ENCODE results near the gene TAP2.
A peak's percentile ranks its signal among the peaks of the same experiment; 100 is the strongest.
"Not testable (repeated sequence)": the region's sequence is repeated elsewhere in the genome, so short reads cannot be mapped to it uniquely, and the experiment has no call there.

Gene TAP2

GRCh38 chr6:32882879-32883250 lies 44.3 kb upstream of the TAP2 start:
- TF ChIP-seq CTCF (IDR thresholded peaks at IDR 0.05; ENCODE audit: low read depth, low read length, missing control alignments), result no peak
- H3K36me3 ChIP-seq (replicated peaks), result no peaks in the 10 kb centered on the region
- DNase-seq, result peak; percentile 72
- no peak overlapping the region for H3K4me3 ChIP-seq (ENCODE audit: low read depth, low read length)
- peaks cover 3% of the 10 kb centered on the region for H3K27me3 ChIP-seq (replicated peaks)
- peak overlapping the region; percentile 49 for H3K27ac ChIP-seq
- in situ Hi-C loops (cut with HindIII; ENCODE audit: low pct_ligation_motif_present, low sequenced_read_pairs), result no loop called here

- DNase-seq; H3K27ac ChIP-seq; H3K4me3 ChIP-seq (ENCODE audit: low read depth, low read length); H3K27me3 ChIP-seq (replicated peaks); in situ Hi-C loops (cut with HindIII; ENCODE audit: low pct_ligation_motif_present, low sequenced_read_pairs); H3K36me3 ChIP-seq (replicated peaks): not testable (repeated sequence)
Observed at GRCh38 chr6:32880962-32881361, 42.4 kb upstream of the TAP2 start.

- Histone ChIP-seq H3K27ac (no peak overlapping the region), H3K27me3 (replicated peaks) (peaks cover 14% of the 10 kb centered on the region), H3K36me3 (replicated peaks) (no peaks in the 10 kb centered on the region), H3K4me3 (ENCODE audit: low read depth, low read length) (no peak overlapping the region)
- no peak for TF ChIP-seq CTCF (IDR thresholded peaks at IDR 0.05; ENCODE audit: low read depth, low read length, missing control alignments)
- in situ Hi-C loops (cut with HindIII; ENCODE audit: low pct_ligation_motif_present, low sequenced_read_pairs), result no loop called here
- no peak for DNase-seq
Observed at GRCh38 chr6:32879691-32880090, 41.2 kb upstream of the TAP2 start.

- in situ Hi-C loops (cut with HindIII; ENCODE audit: low pct_ligation_motif_present, low sequenced_read_pairs), result no loop called here
- Histone ChIP-seq H3K27me3 (replicated peaks) (peaks cover 16% of the 10 kb centered on the region), H3K27ac (no peak overlapping the region)
Observed at GRCh38 chr6:32876603-32877002, 38.1 kb upstream of the TAP2 start.

GRCh38 chr6:32873947-32874346 lies 35.4 kb upstream of the TAP2 start:
- H3K4me3 ChIP-seq (ENCODE audit: low read depth, low read length); DNase-seq; H3K36me3 ChIP-seq (replicated peaks); in situ Hi-C loops (cut with HindIII; ENCODE audit: low pct_ligation_motif_present, low sequenced_read_pairs); H3K27ac ChIP-seq: not testable (repeated sequence)
- H3K27me3 ChIP-seq (replicated peaks), result peaks cover 15% of the 10 kb centered on the region

More at GRCh38 chr6:32876603-32877002, 38.1 kb upstream of the TAP2 start:
- H3K4me3 ChIP-seq (ENCODE audit: low read depth, low read length), result no peak overlapping the region
- H3K36me3 ChIP-seq (replicated peaks), result no peaks in the 10 kb centered on the region
- no peak for TF ChIP-seq CTCF (IDR thresholded peaks at IDR 0.05; ENCODE audit: low read depth, low read length, missing control alignments)
- no peak for DNase-seq

- Histone ChIP-seq H3K27ac (no peak overlapping the region), H3K27me3 (replicated peaks) (peaks cover 5% of the 10 kb centered on the region), H3K36me3 (replicated peaks) (no peaks in the 10 kb centered on the region), H3K4me3 (ENCODE audit: low read depth, low read length) (no peak overlapping the region)
- DNase-seq, result peak; percentile 51
- in situ Hi-C loops (cut with HindIII; ENCODE audit: low pct_ligation_motif_present, low sequenced_read_pairs), result no loop called here
- peak; percentile 87 for TF ChIP-seq CTCF (IDR thresholded peaks at IDR 0.05; ENCODE audit: low read depth, low read length, missing control alignments)
Observed at GRCh38 chr6:32868257-32868788, 29.8 kb upstream of the TAP2 start.

GRCh38 chr6:32867554-32868256 lies 29.2 kb upstream of the TAP2 start:
- Histone ChIP-seq H3K27me3 (replicated peaks) (peaks cover 5% of the 10 kb centered on the region), H3K27ac (no peak overlapping the region), H3K4me3 (ENCODE audit: low read depth, low read length) (no peak overlapping the region), H3K36me3 (replicated peaks) (no peaks in the 10 kb centered on the region)
- TF ChIP-seq CTCF (IDR thresholded peaks at IDR 0.05; ENCODE audit: low read depth, low read length, missing control alignments), result no peak
- in situ Hi-C loops (cut with HindIII; ENCODE audit: low pct_ligation_motif_present, low sequenced_read_pairs), result no loop called here
- no peak for DNase-seq
